Germinal center (tissue), 1 donor: ENCODE results near the gene MAN1C1.
"Not testable (repeated sequence)": the region's sequence is repeated elsewhere in the genome, so short reads cannot be mapped to it uniquely, and the experiment has no call there.

ENCODE experiments used
- DNase-seq: peaks from one replicate; pipeline ENCODE4 v3.0.0; 2012; ENCODE audit warnings: mixed read lengths, low spot score

Gene MAN1C1

DNA sequence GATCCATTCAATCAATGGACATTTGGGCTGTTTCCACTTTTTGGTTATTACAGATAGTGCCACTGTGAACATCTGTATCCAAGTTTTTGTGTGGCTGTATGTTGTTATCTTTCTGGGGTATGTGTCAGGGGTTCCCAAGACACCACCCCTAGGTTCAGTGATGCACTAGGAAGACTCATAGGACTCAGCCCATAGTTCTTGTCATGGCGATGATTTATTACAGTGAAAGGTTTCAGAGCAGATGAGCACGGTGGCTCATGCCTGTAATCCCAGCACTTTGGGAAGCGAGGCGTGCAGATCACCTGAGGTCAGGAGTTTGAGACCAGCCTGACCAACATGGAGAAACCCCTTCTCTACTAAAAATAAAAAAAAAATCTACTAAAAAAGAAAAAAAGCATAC is 64.1 kb downstream of the MAN1C1 start:
- DNase-seq, result no peak

DNA sequence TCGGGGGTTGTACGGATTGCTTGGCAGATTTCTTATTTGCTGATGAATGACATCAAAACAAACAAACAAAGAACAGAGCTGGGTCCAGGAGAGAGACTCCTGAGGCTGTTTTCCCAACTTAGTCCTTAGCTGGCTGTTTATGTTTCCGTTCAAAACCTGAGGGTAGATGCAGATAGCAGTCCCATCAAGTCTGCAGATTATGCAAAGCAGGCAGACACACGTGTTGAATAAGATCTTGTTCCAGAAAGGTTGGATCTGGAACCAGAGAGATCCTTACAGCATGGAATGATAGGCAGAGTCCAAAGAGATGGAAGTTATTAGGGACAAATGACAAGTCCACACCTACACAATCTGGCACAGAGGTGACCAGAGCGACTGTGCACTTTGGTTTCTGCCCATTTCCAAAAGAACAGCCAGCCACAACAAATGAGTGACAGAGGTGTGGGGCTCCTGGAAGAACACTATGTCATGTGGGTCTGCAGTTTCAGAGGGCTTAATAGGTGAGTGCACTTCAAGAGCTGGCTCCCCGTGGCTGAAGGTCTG is 65.5 kb downstream of the MAN1C1 start:
- DNase-seq, result no peak

DNA sequence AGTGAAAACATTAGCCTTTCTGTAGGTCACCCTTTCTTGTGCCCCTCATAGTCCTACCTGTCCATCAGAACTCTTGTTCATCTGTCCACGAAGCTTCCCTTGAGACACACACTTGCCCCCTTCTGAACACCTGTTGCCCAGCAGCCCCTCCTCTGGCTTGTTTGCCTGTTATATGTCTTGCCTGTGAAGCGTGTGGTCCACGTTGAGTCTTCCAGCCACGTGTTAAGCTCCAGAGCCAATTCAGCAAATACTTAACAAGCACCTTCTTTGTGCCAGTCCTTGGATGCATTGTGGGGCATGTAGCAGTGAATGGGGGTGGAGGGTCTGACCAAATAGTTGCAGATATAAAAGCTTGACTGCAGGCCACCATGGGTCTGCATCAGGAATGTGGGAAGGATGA is 66.6 kb downstream of the MAN1C1 start:
- no peak for DNase-seq

DNA sequence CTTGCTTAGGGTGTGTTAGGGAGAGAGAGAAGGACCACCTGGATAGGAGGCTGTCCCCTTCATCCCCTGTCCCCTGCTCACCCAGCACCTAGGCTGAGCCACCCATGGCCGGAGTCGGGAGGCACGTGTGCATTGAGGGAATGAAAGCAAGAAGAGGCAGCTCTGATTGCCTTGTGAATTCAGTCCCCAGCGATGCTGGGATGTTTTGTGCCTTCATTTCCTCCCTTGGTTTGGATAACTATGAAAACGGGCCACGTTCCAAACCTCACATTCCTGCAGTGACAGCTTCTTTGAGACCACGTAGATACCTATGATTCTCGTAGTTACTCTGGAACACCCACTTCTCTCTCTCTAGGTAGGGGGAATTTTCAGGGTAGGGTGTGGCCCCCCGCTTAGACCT is 67.1 kb downstream of the MAN1C1 start:
- no peak for DNase-seq

DNA sequence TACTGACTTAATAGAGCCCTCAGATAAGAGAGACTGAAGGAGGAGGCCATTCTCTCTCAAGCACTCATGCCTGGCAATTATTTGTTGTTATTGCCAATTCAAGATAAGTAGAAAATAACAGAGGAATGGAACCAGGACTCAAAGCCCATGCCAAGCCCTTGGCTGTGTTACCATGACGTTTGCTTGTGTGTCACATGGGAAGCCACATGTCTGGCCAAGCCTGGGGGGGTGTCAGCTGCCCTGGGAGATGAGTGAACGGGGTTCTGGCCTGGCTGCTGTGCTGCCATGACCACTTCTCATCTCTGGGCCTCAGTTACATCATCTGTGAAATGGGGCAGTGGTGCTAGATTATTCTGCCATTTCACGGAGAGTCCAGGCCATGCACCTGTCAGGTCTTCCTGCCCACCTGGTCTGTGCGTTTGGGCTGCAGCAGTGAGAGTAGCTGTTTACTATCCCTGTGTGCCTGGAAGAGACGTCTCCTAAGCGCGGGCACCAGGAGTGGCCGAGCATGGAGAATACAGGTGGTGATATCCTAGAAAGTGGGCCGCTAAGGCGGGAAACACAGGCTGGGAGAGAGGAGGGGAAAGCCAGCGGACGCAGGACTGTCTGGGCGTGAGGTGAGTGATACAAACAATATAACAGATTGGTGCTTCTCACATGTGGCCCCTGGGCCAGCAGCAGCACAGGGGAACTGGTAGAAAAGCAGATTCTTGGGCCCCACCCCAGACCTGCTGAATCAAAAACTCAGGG is 67.8 kb downstream of the MAN1C1 start:
- DNase-seq, result no peak

DNA sequence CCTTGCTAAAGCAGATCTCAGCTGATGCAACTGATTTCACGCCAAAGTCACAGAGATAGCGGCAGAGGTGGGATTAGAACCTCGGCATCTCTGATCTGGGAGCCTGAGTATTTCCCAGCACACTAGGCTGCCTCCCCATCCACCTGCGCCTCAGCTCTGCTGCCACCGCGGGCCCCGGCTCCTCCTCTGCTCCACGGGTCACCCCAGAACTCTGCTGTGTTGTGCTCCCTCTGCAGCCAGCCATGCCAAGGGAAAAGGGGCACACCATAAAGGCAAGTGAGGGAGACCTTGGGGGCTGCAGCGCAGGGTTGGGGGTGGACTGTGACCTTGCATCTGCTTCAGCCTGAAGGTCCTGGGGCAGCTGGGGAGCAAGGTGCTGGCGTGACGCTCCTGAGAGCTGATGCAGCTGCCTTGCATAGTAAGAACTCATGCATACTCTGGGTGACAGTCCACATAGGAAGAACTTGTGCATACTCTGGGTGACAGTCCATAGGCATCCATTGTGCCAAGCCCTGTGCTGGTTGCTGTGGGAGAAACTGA is 68.7 kb downstream of the MAN1C1 start:
- no peak for DNase-seq

DNA sequence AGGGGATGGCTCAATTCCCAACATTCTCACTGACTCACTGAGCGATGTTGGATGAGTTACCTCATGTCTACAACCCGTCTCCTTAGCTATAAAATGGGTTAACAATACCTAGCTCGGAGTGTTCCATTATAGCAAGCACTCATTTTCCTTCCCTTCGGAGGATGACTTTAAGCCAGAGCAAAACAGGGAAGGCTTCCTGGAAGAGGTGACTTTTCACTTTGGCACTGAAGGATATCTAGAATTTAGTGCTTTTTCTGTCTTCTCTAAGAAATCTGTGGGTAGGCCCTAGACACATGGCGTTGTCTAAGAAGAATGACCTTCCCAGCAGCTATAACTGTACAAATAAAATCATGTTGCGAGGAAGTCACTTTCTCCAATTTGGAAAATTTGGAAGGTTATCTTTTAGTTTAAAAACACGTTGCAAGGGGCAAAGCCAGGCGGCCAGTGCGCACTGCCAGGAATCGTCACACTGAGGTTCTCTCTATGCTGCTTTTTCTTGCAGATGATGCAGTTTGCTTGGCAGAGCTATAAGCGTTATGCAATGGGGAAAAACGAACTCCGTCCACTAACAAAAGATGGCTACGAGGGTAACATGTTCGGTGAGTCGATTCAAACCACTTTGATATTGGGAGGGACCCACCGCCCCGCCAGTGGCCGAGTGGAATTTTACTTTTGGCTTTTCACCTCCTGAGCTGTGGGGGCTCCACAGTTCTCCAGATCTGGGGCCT is 69.5 kb downstream of the MAN1C1 start:
- no peak for DNase-seq

DNA sequence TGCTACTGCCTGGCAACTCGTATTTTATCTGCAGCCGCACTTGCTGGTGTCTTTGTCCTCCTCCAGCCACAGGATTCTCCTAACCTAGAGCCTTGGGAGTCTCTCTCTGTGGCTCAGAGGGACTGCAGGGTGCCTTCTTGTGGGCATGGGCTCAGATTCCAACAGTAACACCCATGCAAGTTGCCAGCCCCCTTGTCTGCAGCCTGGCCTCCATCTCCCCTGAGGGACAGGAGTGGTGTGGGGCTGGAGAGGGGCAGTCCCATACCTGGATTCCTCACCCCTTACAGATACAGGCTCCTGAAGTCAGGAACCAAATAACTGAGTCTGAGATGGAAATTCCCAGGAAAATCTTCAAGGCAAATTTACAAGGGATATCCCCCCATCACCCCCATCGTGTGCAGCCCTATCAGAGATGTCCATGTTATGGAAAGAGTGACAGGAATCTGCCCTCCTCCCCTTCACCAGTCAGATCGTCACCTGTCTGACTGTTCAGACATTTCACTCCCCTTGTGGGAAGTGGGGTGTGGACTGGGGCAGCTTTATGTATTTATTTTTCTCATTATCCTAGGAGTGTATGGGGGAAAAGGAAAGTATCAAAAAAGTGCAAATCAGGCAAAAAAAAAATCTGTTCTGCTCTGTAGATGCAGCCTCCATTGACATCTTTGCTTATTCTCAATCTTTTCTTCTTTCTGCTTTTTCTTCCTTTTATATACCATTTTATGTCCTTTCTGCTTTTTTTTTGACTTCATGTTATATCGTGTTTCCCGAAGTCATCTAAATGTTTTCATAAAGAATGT is 70.8 kb downstream of the MAN1C1 start:
- no peak for DNase-seq

DNA sequence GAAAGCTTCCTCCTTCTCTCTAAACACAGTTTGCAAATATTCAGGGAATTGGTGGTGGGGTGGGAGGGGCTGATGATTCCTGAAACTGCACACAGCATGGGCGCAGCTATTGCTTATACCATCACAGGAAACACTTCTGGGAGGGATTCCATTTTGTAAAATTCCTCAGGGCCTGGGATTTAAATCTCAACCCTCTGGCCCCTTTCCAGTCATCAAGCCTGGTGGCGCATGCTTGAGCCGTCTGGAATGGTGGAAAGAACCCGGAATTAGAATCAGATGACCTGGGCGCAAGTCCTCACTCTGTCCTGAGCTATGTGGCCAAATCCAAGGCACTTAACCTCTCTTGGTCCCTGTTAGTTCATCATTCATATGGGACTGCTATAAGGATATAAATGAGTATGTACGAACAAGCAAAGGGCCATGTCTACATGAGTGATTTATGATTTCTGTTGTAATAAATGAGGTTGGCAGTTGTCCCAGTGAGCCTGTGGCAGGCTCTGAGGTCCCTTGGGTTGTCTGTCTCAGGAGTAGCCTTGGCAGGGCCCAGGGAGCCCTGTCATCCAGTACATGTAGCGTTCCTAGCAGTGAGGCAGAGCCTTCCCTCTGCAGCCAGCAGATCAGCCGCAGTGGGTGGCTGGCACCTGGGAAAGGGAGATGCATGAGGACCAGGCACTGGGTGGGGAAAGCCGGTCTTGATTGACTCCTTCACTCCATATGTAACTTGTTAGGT is 72.0 kb downstream of the MAN1C1 start:
- no peak for DNase-seq

DNA sequence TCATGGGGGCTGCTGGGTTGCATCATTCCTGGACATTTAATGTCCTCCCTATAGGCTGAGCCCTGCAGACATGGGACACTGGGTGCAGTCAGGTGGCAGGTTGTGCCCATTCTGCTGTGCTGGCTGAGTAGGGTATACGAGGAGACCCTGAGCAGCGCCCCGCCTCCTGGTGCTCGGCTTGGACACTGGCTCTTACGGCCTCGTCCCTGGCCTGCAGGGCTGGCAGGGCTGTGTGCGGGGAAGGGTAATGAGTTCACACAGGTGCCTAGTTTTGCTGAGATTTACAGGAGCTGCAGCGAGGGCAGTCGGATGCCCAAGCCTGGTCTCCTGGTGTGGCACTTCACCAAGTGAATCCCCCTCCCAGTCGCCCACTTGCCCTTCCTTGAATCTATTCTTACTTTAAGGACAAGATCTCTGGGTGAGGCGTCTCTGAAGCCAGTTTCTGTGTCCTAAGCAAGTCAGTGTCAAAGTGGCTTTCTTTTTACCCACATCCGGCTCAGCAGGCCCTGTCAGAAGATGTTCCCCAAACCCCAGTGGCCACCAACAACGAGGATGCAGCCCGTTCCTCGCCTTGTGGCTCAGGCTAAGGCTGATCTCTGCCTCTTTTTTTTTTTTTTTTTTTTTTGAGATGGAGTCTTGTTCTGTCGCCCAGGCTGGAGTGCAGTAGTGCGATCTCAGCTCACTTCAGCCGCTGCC is 73.2 kb downstream of the MAN1C1 start:
- no peak for DNase-seq

DNA sequence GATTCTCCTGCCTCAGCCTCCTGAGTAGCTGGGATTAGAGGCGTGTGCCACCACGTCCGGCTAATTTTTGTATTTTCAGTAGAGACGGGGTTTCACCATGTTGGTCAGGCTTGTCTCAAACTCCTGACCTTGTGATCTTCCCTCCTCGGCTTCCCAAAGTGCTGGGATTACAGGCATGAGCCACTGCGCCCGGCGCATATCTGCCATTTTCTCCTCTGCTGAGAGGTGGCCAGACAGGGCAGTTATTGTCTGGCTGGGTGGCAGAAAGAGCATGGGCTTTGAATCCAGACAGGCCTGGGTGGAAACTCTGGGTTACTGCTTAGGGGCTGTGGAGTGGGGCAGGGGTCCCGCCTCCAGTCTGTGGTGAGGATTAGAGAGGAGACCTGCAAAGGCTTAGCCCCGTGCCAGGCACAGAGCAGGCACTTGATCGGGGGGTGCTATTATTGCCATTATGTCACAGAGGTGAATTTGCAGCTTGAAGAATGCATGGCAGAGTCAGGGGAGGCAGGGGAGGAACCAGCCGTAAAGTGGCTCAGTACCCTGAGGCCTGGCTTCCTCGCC is 73.9 kb downstream of the MAN1C1 start:
- DNase-seq, result no peak

DNA sequence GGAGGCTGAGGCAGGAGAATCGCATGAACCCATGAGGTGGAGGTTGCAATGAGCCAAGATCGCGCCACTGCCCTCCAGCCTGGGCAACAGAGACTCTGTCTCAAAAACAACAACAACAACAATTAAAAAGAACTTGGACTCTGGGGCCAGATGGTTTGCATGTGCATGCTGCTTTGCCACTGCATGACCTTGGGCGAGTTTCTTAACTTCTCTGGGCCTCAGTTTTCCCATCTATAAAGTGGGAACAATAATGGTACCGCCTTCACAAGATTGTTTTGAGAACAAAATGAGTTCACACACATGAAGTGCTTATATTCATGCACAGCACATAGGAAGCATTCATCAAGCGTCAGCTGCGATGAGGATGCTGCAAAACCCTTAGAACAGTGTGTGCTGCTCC is 74.6 kb downstream of the MAN1C1 start:
- no peak for DNase-seq

DNA sequence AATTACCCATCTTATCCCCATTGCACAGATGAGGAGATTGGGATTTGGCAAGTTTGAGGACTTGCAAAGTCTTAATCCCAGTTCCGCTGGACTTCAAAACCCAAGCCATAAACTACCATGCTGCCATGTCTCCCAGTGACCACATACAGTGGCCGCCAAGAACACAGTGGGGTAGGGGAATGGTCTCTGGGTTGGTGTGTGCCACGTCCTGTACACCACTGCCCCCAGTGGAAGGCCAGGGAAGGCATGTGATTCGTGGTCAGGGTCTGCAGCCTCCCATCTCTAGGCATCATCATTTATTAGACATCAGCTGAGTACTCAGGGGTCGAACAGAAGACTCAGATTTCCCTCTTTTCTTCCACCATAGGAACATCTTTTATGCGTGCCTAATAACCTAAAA is 76.0 kb downstream of the MAN1C1 start:
- no peak for DNase-seq

DNA sequence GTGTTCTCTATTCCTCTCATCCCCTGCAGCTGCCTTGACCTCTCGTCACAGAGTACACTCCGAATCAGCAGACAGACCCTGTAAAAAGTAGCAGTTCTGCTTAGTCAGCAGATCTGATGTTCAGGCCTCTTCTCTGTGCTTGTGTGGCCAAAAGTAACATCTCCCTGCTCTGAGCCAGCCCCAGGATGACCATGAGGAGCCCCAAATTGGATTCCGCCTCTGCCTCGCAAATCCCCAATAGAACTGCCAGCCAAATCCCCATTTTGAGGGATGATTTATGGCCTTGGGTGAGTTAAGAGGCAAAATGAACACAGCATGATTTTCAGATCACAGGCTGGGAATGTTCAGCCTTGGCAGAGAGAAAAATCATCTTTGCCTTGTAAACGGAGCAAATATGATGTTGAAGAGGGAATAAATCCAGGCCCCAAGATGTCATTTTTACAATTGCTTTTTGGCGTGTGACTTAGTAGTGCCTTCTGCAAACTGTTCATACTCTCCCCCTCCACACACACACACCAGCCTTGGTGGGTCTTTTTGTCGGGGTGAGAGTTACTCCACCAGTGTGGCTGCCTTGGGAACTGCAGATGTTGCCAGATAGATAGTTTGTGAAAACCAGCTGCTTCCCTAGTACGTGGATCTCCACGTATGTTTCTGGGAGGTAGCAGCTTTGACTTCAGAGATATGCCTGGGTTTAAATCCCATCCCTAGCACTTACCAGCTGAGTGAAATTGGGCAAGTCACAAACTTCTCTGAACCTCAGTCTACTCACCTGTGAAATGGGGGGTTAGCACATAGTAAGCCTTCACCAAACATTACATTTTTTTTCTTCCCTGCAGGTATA is 77.8 kb downstream of the MAN1C1 start:
- no peak for DNase-seq

DNA sequence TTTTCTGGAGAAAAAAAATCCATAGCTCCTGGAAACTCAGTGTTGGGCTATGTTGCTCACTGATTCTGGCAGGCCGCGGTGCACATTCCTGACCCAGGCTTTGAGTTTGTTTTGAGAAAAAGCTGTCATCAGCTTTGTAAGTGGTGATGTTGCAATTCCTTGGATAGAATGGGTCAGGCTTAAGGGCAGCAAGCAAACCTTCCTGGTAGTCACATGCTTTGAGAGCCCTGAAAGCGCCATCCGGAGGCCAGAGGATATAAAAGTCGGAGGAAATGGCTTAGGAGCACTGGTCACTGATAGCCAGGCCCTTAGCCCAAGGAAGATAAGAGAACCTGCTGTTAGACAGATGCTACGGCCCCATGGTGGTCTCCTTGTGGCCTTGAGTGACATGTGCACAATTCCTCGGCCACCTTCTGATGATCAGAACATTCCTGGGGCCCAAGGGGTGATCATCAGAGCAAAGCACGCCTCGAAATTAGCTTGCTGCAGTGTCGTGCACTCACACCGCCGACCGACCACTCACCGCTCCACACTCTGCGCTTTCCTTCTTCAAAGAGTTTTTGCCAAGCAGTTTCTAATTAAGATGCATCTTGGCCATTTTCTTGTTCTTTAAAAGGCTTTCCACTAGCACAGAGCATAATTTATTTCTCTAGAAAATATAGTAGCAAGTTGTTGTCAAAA is 78.6 kb downstream of the MAN1C1 start:
- no peak for DNase-seq

DNA sequence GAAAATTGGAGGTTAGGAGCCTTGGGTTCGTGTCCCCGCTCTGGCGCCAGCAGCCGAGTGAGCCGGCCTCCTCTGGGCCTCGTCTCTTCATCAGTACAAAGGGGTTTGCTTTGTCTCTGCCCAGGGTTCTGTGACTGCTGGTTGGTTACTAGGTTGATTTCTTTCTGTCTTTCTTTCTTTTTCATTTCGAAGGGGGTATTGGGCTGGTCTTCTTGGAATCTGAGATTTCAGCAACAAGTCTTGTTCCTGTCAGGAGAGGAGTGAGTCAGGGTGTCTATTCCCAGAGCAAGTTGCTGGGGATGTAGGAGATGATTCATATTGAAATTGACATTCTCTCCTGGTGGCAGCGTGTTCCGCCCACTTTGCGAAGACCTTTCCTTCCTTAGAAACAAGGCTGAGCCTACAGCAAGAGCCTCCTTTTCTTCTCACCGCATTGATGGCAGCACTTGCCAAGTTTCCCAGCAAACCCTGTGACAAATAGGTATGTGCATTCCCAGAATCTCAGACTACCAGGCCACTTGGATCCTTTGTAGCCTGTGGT is 79.2 kb downstream of the MAN1C1 start:
- DNase-seq, result no peak

DNA sequence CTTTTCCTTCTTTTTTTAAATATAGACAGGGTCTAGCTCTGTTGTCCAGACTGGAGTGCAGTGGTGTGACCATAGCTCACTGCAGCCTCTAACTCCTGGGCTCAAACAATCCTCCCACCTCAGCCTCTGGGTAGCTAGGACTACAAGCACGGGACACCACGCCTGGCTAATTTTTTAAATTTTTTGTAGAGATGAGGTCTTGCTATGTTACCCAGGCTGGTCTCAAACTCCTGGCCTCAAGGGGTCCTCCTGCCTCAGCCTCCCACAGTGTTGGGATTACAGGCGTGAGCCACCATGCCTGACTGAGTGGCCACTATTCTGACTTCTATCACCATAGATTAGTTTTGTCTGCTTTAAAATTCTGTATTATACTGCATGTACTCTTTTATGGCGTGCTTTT is 80.1 kb downstream of the MAN1C1 start:
- DNase-seq, result not testable (repeated sequence)

DNA sequence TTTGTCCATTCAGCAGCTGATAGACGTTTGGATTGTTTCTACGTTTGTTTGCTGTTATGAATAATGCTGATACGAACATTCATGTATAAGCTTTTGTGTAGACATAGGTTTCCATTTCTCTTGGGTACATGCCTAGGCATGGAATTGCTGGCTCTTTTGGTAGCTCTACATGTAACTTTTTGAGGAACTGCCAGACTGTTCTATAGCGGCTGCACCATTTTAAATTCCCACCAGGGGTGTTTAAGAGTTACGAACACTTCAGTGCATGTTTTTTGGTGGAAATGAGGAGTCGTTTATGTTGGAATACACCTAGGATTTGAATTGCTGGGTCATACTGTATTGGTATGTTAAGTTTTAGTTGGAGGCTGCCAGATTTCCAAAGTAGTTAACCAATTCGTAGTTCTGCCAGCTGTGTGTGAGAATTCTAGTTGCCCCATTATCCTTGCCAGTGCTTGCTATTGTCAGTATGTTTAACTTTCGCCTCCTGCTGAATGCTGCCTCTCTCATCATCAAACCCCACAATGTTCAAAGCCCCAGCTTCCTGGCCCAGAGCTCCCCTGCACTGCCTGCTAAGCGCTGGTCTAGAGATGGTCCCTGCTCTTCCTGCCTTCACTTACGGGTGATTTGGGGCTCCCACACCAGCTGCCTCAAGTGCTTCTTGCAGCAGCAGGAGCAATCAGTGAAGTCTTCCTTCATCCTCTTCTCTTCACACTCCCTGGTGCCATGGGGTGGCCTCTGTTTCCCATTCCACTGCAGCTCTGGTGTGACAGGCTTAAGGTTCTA is 81.0 kb downstream of the MAN1C1 start:
- DNase-seq, result no peak
